Chondrocyte (in vitro differentiated cells): ENCODE results near the gene LPP. TPM values are rescaled to one million over a fixed set of nuclear protein-coding genes. Genes with fewer than 3 reads are reported as not detected.

Experiments
- DNase-seq: peaks from one replicate; pipeline ENCODE4 v3.0.0; 2021; ENCODE audit warnings: mixed read lengths, low spot score
- H3K27ac Mint-ChIP-seq: one replicate; pipeline ENCODE4 v1.8.0; 2021; ENCODE audit warnings: mild to moderate bottlenecking, moderate library complexity, mixed read lengths; ENCODE audit not compliant: unreplicated experiment
- H3K27me3 Mint-ChIP-seq: 2 replicates; pipeline ENCODE4 v1.8.0; 2021; ENCODE audit warnings: low read depth, mixed read lengths
- H3K36me3 Mint-ChIP-seq: 2 replicates; pipeline ENCODE4 v1.8.0; 2021; ENCODE audit warnings: low read depth, mixed read lengths
- H3K4me1 Mint-ChIP-seq: 2 replicates; pipeline ENCODE4 v1.8.0; 2021; ENCODE audit warnings: low read depth, mild to moderate bottlenecking, mixed read lengths
- H3K4me3 Mint-ChIP-seq: one replicate; pipeline ENCODE4 v1.8.0; 2021; ENCODE audit warnings: mild to moderate bottlenecking, moderate library complexity, mixed read lengths; ENCODE audit not compliant: unreplicated experiment
- H3K9me3 Mint-ChIP-seq: 2 replicates; pipeline ENCODE4 v1.8.0; 2021; ENCODE audit warnings: low read depth, mixed read lengths
- CTCF ChIP-seq: fragments of 200-600 bp; sonication (generic); IDR thresholded peaks from 2 replicates; pipeline ENCODE4 v1.5.0; 2021; ENCODE audit warnings: antibody characterized with exemption, mild to moderate bottlenecking, moderate library complexity
- total RNA-seq: library from RNA; stranded (reverse); gene quantifications from 3 replicates; pipeline ENCODE4 v1.2.1, GENCODE V29; 2021

Gene LPP
- total RNA-seq, 1 donor from 2014 or later = 295 TPM

GRCh38 chr3:188801393-188801792 lies 647.4 kb downstream of the LPP start:
- no peaks in the 10 kb centered on the region for H3K36me3 Mint-ChIP-seq
- no peak overlapping the region for H3K27ac Mint-ChIP-seq
- no peak overlapping the region for H3K4me3 Mint-ChIP-seq
- H3K27me3 Mint-ChIP-seq = no peaks in the 10 kb centered on the region
- H3K9me3 Mint-ChIP-seq = no peaks in the 10 kb centered on the region
- DNase-seq = no peak
- H3K4me1 Mint-ChIP-seq = peaks cover 46% of the 10 kb centered on the region
- no peak for TF ChIP-seq CTCF

- Mint-ChIP-seq H3K27me3 (no peaks in the 10 kb centered on the region), H3K9me3 (peaks cover 9% of the 10 kb centered on the region), H3K4me1 (peaks cover 33% of the 10 kb centered on the region), H3K36me3 (peaks cover 8% of the 10 kb centered on the region), H3K27ac (no peak overlapping the region), H3K4me3 (no peak overlapping the region)
- no peak for TF ChIP-seq CTCF
- DNase-seq = no peak
Measured at GRCh38 chr3:188802645-188803044, 648.7 kb downstream of the LPP start.

GRCh38 chr3:188807006-188807405 lies 653.0 kb downstream of the LPP start:
- TF ChIP-seq CTCF = no peak
- DNase-seq = no peak
- Mint-ChIP-seq H3K27me3 (no peaks in the 10 kb centered on the region), H3K4me3 (no peak overlapping the region), H3K9me3 (peaks cover 27% of the 10 kb centered on the region), H3K36me3 (peaks cover 18% of the 10 kb centered on the region), H3K4me1 (peaks cover 3% of the 10 kb centered on the region), H3K27ac (no peak overlapping the region)

- Mint-ChIP-seq H3K9me3 (peaks cover 22% of the 10 kb centered on the region), H3K36me3 (peaks cover 14% of the 10 kb centered on the region), H3K27me3 (no peaks in the 10 kb centered on the region), H3K27ac (no peak overlapping the region), H3K4me1 (peaks cover 13% of the 10 kb centered on the region), H3K4me3 (no peak overlapping the region)
- no peak for TF ChIP-seq CTCF
- DNase-seq = no peak
Measured at GRCh38 chr3:188812198-188812597, 658.2 kb downstream of the LPP start.

GRCh38 chr3:188814581-188814980 lies 660.6 kb downstream of the LPP start:
- TF ChIP-seq CTCF = no peak
- Mint-ChIP-seq H3K9me3 (peaks cover 4% of the 10 kb centered on the region), H3K27me3 (no peaks in the 10 kb centered on the region), H3K4me1 (peaks cover 22% of the 10 kb centered on the region), H3K4me3 (no peak overlapping the region), H3K36me3 (no peaks in the 10 kb centered on the region), H3K27ac (no peak overlapping the region)
- DNase-seq = no peak
